Stimulated activated naive CD8-positive, alpha-beta T cell treated with anti-CD3 and anti-CD28 coated beads, Interleukin-15, Interleukin-2, amounts not matched to agents 100 ng/mL and 50 ng/mL, for 24 hours (primary cell): Measurements from ENCODE around the gene CDH23.

ENCODE experiments used
- H3K27ac Mint-ChIP-seq: one replicate; pipeline ENCODE4 v1.8.0; 2021; ENCODE audit warnings: mild to moderate bottlenecking, mixed read lengths
- H3K27me3 Mint-ChIP-seq: one replicate; pipeline ENCODE4 v1.8.0; 2021; ENCODE audit warnings: mixed read lengths
- H3K36me3 Mint-ChIP-seq: one replicate; pipeline ENCODE4 v1.8.0; 2021; ENCODE audit warnings: low read depth, mixed read lengths
- H3K4me1 Mint-ChIP-seq: one replicate; pipeline ENCODE4 v1.8.0; 2021; ENCODE audit warnings: low read depth, mixed read lengths
- H3K4me3 Mint-ChIP-seq: one replicate; pipeline ENCODE4 v1.8.0; 2021; ENCODE audit warnings: mild to moderate bottlenecking, mixed read lengths
- H3K9me3 Mint-ChIP-seq: one replicate; pipeline ENCODE4 v1.8.0; 2021; ENCODE audit warnings: mixed read lengths

CDH23 gene

DNA sequence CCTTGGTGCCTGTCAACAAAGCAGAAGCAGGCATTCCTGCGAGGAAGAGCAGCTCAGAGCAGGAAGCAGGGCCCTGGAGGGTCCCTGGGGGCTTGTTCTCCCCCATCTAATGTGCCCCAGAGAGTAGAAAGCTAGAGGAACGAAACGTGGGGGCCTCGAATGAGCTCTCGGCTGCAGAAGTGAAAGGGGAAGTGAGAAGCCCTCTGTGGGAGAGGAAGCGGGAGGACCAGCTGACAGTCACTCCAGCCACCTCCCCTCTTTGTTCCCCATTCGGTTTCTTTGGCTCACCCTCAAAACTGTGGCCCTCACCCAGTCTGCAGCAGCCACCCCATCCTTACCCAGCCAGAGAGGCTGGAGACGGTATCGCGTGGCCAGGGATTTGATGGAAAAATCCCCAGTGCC is 297.8 kb downstream of the CDH23 start:
- no peak overlapping the region for H3K4me3 Mint-ChIP-seq
- H3K27ac Mint-ChIP-seq, result peak overlapping the region; percentile 67
- H3K4me1 Mint-ChIP-seq, result peaks cover 55% of the 10 kb centered on the region
- H3K9me3 Mint-ChIP-seq, result no peaks in the 10 kb centered on the region
- no peaks in the 10 kb centered on the region for H3K36me3 Mint-ChIP-seq
- H3K27me3 Mint-ChIP-seq, result no peaks in the 10 kb centered on the region

- no peaks in the 10 kb centered on the region for H3K9me3 Mint-ChIP-seq
- H3K27me3 Mint-ChIP-seq, result no peaks in the 10 kb centered on the region
- H3K4me1 Mint-ChIP-seq, result peaks cover 56% of the 10 kb centered on the region
- no peak overlapping the region for H3K4me3 Mint-ChIP-seq
- H3K27ac Mint-ChIP-seq, result no peak overlapping the region
- H3K36me3 Mint-ChIP-seq, result no peaks in the 10 kb centered on the region
These were observed 299.1 kb downstream of the CDH23 start for GRCh38 chr10:71695502-71696476.

DNA sequence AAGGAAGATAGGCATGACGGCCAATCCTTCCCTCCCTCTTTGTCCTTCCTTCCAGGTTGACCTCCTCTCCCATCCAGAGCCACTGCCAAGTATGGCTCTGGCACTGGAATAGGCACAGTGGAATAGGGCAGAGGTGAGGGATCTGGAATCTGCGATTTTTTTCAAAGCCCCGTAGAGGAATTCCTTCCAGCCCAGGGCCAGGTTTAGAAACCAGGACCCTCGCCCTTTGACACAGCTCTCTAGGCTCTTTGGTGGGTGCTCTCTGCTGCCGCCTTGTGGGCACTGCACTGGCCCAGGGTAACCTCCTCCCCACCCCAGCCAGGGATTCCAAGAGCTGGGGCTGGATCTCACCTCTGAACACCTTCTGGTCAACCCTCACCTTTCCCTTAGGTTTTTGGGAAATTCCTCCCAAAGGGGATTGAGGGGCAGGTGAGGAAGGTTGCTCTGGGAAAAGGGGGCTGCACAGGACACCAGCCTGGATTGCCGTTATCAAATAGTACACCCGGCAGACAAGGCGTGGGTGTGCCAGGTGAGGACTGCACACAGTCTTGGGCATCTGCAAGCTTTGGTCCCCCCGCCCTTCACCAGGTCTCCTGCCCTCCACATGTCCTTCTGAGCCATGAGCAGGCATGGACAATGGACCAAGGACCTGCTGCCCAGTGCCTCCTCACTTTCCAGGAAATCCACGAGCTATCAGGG is 300.1 kb downstream of the CDH23 start:
- Mint-ChIP-seq H3K4me3 (no peak overlapping the region), H3K4me1 (peaks cover 56% of the 10 kb centered on the region), H3K27ac (no peak overlapping the region), H3K9me3 (no peaks in the 10 kb centered on the region), H3K36me3 (no peaks in the 10 kb centered on the region), H3K27me3 (no peaks in the 10 kb centered on the region)

DNA sequence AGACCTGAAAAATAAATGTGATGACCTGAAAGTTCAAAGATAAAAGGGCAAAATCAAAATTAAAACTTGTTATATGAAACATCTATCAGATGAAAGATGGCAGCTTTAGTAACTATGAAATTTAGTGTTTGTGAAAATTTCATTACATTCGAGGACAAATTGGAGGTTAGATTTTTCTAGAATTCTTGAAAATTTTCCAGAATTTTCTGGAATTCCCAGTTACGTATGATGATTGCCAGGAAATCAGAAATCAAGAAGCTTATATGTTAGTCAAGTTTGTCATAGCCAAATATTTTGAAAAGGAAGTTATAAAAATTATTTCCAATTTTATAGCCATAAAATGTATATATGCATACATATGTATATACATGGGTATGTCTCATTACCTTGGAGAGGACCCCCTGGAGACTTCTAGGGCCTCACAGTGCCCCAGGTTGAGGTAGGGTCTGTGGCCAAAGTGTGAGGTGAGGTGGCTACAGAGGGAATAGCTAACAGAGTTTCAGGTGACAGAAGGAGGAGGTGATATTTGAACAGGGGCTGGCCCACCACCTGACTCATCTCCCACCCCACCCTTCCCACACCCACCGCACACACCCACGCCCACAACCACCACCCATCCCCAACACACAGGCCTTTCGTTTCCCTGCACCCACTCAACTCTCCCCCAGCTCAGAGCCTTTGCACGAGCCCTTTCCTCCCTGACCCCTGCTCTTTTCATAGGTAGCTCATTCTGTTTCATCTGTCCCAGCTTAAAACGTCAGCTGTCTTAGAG is 301.4 kb downstream of the CDH23 start:
- peak overlapping the region; percentile 83 for H3K27ac Mint-ChIP-seq
- H3K4me3 Mint-ChIP-seq, result peak overlapping the region; percentile 1
- peaks cover 56% of the 10 kb centered on the region for H3K4me1 Mint-ChIP-seq
- no peaks in the 10 kb centered on the region for H3K27me3 Mint-ChIP-seq
- H3K9me3 Mint-ChIP-seq, result no peaks in the 10 kb centered on the region
- no peaks in the 10 kb centered on the region for H3K36me3 Mint-ChIP-seq

DNA sequence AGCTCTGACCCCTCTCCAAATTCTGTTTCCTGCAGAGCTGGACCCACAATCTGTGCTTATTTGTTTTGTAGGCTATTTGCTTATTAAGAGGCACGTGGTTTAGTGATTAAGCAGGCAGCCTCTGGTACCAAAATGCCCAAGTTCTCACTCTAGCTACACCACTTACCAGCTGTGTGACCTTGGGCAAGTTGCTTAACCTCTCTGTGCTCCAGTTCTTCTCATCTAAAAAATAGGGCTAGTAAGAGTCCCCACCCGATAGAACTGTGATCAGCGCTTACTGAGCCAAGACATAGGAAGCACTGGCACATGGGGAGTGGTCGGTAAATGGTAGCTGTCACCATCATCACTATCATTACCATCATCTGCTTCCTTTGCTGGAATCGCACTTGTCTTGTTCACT is 302.0 kb downstream of the CDH23 start:
- Mint-ChIP-seq H3K27me3 (no peaks in the 10 kb centered on the region), H3K9me3 (no peaks in the 10 kb centered on the region), H3K4me3 (no peak overlapping the region), H3K27ac (peak overlapping the region; percentile 83), H3K4me1 (peaks cover 53% of the 10 kb centered on the region), H3K36me3 (no peaks in the 10 kb centered on the region)

DNA sequence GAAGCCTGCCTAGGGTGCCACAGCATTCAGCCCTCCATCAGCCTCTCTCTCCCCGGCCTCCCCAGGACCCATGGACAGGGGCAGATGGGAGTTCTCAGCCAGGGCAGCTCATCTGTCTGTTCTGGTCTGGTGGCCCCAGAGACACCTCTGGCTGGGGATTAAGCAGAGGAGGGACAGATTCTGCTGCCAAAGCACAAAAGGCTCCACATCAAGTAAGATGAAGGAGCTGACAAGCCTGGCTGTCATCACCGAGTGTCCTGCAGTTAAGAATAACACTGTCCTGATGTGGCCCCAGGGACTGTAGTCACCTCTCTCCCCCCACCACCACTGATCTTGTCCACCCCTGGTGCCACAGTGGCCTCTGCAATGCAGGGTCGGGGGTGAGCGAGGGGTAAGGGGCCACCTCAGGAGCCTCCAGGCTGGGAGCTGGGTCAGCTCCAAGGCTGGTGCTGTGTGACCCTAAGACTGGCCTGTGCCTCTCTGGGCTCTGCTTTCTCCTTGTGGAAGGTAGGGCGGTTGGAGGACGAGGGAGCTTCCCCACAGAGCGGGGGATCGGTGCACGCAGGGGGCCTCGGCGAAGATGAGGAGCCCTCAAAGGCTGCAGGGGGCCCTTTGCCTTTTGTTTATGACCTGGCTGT is 304.1 kb downstream of the CDH23 start:
- H3K4me3 Mint-ChIP-seq, result no peak overlapping the region
- H3K27ac Mint-ChIP-seq, result no peak overlapping the region

GRCh38 chr10:71701496-71702132 is 304.9 kb downstream of the CDH23 start:
- H3K4me3 Mint-ChIP-seq, result no peak overlapping the region
- H3K27ac Mint-ChIP-seq, result no peak overlapping the region
- no peaks in the 10 kb centered on the region for H3K36me3 Mint-ChIP-seq
- peaks cover 31% of the 10 kb centered on the region for H3K4me1 Mint-ChIP-seq
- H3K27me3 Mint-ChIP-seq, result no peaks in the 10 kb centered on the region
- H3K9me3 Mint-ChIP-seq, result no peaks in the 10 kb centered on the region

More for the DNA sequence above, 304.1 kb downstream of the CDH23 start:
- Mint-ChIP-seq H3K9me3 (no peaks in the 10 kb centered on the region), H3K27me3 (no peaks in the 10 kb centered on the region), H3K4me1 (peaks cover 35% of the 10 kb centered on the region), H3K36me3 (no peaks in the 10 kb centered on the region)

- Mint-ChIP-seq H3K27me3 (no peaks in the 10 kb centered on the region), H3K9me3 (no peaks in the 10 kb centered on the region), H3K4me3 (no peak overlapping the region), H3K36me3 (no peaks in the 10 kb centered on the region), H3K4me1 (peaks cover 23% of the 10 kb centered on the region), H3K27ac (peak overlapping the region; percentile 55)
These were observed 306.9 kb downstream of the CDH23 start for GRCh38 chr10:71703577-71703976.

- no peaks in the 10 kb centered on the region for H3K27me3 Mint-ChIP-seq
- H3K36me3 Mint-ChIP-seq, result no peaks in the 10 kb centered on the region
- no peaks in the 10 kb centered on the region for H3K9me3 Mint-ChIP-seq
- no peak overlapping the region for H3K27ac Mint-ChIP-seq
- no peak overlapping the region for H3K4me3 Mint-ChIP-seq
- peaks cover 22% of the 10 kb centered on the region for H3K4me1 Mint-ChIP-seq
These were observed 308.1 kb downstream of the CDH23 start for GRCh38 chr10:71704816-71705215.

DNA sequence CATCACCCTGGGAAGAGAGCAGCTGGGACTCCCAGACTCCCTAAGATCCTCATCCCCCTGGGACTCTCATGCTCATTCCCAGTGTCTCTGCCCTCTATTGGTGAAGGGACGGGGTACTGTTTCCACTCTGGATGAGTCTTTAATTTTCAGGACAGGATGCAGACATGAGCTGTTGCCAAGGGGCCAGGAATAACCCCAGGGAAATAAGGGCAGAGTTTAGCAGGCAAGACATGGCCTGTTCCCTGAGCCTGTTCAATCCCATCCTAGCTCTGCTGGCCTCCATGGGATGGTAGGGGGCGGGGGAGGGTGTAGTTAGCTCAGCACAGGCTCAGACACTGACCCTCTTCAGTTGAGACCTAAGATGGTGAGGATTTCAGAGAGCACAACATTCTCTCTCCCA is 308.9 kb downstream of the CDH23 start:
- H3K4me3 Mint-ChIP-seq, result no peak overlapping the region
- no peaks in the 10 kb centered on the region for H3K36me3 Mint-ChIP-seq
- peaks cover 26% of the 10 kb centered on the region for H3K4me1 Mint-ChIP-seq
- H3K9me3 Mint-ChIP-seq, result no peaks in the 10 kb centered on the region
- no peaks in the 10 kb centered on the region for H3K27me3 Mint-ChIP-seq
- no peak overlapping the region for H3K27ac Mint-ChIP-seq

- Mint-ChIP-seq H3K27ac (no peak overlapping the region), H3K9me3 (no peaks in the 10 kb centered on the region), H3K4me3 (no peak overlapping the region), H3K36me3 (no peaks in the 10 kb centered on the region), H3K4me1 (peaks cover 26% of the 10 kb centered on the region), H3K27me3 (no peaks in the 10 kb centered on the region)
These were observed 309.7 kb downstream of the CDH23 start for GRCh38 chr10:71706216-71707121.

GRCh38 chr10:71707240-71707789 is 310.6 kb downstream of the CDH23 start:
- H3K27ac Mint-ChIP-seq, result no peak overlapping the region
- no peaks in the 10 kb centered on the region for H3K27me3 Mint-ChIP-seq
- H3K4me3 Mint-ChIP-seq, result no peak overlapping the region
- H3K4me1 Mint-ChIP-seq, result peaks cover 33% of the 10 kb centered on the region
- no peaks in the 10 kb centered on the region for H3K9me3 Mint-ChIP-seq
- H3K36me3 Mint-ChIP-seq, result no peaks in the 10 kb centered on the region

- Mint-ChIP-seq H3K4me1 (peaks cover 43% of the 10 kb centered on the region), H3K36me3 (no peaks in the 10 kb centered on the region), H3K9me3 (no peaks in the 10 kb centered on the region), H3K27me3 (no peaks in the 10 kb centered on the region), H3K4me3 (no peak overlapping the region), H3K27ac (no peak overlapping the region)
These were observed 311.6 kb downstream of the CDH23 start for GRCh38 chr10:71708301-71708703.
